Measurements from ENCODE around the gene THAP8. TPM values are rescaled to one million over a fixed set of nuclear protein-coding genes. Genes with fewer than 3 reads are reported as not detected.

The THAP8 gene
- total RNA-seq, 2 donors from 2014 or later = 1.1 to 1.3 TPM

DNA sequence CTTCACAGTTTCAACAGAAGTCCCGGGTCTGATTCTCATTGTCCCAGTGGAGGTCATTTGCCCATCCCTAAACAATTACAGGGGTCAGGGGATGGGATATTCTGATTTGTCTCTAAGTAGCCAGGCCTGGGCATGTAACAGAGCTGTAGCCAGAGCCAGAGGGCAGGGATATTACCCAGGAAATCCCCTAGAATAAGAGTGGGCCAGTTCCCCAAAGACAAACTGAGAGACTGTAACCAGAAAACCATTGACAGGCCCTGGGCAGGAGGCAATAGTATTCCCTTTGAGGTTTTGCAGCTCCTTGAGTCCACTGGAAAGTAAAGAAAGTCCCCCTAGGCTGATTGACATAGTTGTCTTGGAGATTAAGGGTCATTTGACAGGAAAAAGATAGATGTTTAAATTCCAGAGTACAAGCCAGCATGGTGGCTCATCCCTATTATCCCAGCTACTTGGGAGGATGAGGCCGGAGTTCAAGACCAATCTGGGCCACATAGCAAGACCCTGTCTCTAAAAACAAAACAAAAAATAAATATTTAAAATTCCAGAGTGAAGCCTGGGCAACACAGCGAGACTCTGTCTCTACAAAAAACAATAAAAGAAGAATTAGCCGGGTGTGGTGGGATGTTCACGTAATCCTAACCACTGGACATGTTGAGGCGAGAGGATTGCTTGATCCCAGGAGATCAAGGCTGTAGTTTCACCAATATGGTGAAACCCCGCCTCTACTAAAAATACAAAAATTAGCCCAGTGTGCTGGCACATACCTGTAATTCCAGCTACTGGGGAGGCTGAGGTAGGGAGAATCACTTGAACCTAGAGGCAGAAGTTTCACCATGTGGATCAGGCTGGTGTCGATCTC, 60.9 kb downstream of the THAP8 start:
- Mint-ChIP-seq H3K4me3 (no peak overlapping the region), H3K4me1 (ENCODE audit: low read depth) (peaks cover 33% of the 10 kb centered on the region), H3K9me3 (peaks cover 0 to 1% of the 10 kb centered on the region in 2 donors), H3K36me3 (ENCODE audit: insufficient read depth in 2 of 2) (peaks cover 0 to 6% of the 10 kb centered on the region in 2 donors), H3K27ac (no peak overlapping the region), H3K27me3 (ENCODE audit: low read depth) (peaks cover 1% of the 10 kb centered on the region)
- DNase-seq = no peak
- ATAC-seq (replicated peaks in 1 of 2) = no peak

DNA sequence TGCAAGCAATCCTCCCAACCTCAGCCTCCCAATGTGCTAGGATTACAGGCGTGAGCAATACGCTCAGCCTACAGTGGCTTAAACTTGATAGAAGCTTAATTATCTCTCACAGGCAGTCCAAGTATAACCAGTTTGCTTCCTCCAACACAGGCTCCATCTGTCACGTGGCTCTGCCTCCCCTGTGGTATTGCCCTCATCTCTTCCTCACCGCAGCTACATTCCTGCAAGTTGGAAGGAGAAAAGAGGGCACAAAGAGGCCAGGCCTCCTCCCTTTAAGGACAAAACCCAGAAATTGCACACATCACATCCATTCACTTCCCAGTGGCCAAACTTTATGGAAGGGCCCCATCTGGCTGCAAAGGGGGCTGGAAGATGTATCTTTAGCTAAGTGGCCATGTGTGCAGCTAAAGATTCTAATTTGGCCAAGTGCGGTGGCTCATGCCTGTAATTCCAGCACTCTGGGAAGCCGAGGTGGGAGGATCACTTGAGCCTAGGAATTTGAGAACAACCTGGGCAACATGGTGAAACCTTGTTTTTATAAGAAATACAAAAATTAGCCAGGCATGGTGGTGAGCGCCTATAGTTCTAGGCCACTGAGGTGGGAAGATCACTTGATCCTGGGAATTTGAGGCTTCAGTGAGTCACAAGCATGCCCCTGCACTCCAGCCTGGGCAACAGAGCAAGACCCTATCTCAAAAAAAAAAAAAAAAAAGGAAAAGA, 62.2 kb downstream of the THAP8 start:
- peaks cover 0 to 1% of the 10 kb centered on the region in 2 donors for H3K9me3 Mint-ChIP-seq
- DNase-seq = no peak
- peaks cover 25% of the 10 kb centered on the region for H3K4me1 Mint-ChIP-seq (ENCODE audit: low read depth)
- no peak overlapping the region for H3K27ac Mint-ChIP-seq
- no peak overlapping the region for H3K4me3 Mint-ChIP-seq
- peaks cover 10% of the 10 kb centered on the region for H3K27me3 Mint-ChIP-seq (ENCODE audit: low read depth)
- ATAC-seq (replicated peaks in 1 of 2) = no peak
- peaks cover 0 to 4% of the 10 kb centered on the region in 2 donors for H3K36me3 Mint-ChIP-seq (ENCODE audit: insufficient read depth in 2 of 2)

GRCh38 chr19:35990771-35991730, 63.0 kb downstream of the THAP8 start:
- peaks cover 0 to 2% of the 10 kb centered on the region in 2 donors for H3K36me3 Mint-ChIP-seq (ENCODE audit: insufficient read depth in 2 of 2)
- no peak overlapping the region for H3K4me3 Mint-ChIP-seq
- H3K9me3 Mint-ChIP-seq = peaks cover 0 to 1% of the 10 kb centered on the region in 2 donors
- DNase-seq = no peak
- H3K27me3 Mint-ChIP-seq (ENCODE audit: low read depth) = peaks cover 18% of the 10 kb centered on the region
- no peak overlapping the region for H3K27ac Mint-ChIP-seq
- ATAC-seq (replicated peaks in 1 of 2) = no peak
- H3K4me1 Mint-ChIP-seq (ENCODE audit: low read depth) = peaks cover 24% of the 10 kb centered on the region

GRCh38 chr19:35990156-35990555, 63.9 kb downstream of the THAP8 start:
- Mint-ChIP-seq H3K4me1 (ENCODE audit: low read depth) (peaks cover 19% of the 10 kb centered on the region), H3K27me3 (ENCODE audit: low read depth) (peaks cover 27% of the 10 kb centered on the region), H3K36me3 (ENCODE audit: insufficient read depth in 2 of 2) (peaks cover 0 to 2% of the 10 kb centered on the region in 2 donors), H3K9me3 (peaks cover 0 to 3% of the 10 kb centered on the region in 2 donors), H3K27ac (no peak overlapping the region), H3K4me3 (no peak overlapping the region)
- ATAC-seq (replicated peaks in 1 of 2) (no peak), DNase-seq (no peak)

GRCh38 chr19:35988824-35989223, 65.3 kb downstream of the THAP8 start:
- Mint-ChIP-seq H3K27me3 (ENCODE audit: low read depth) (peaks cover 40% of the 10 kb centered on the region), H3K36me3 (ENCODE audit: insufficient read depth in 2 of 2) (no peaks in the 10 kb centered on the region), H3K27ac (no peak overlapping the region), H3K4me1 (ENCODE audit: low read depth) (peaks cover 8% of the 10 kb centered on the region), H3K4me3 (no peak overlapping the region), H3K9me3 (peaks cover 0 to 3% of the 10 kb centered on the region in 2 donors)
- ATAC-seq (replicated peaks in 1 of 2) (no peak), DNase-seq (no peak)

DNA sequence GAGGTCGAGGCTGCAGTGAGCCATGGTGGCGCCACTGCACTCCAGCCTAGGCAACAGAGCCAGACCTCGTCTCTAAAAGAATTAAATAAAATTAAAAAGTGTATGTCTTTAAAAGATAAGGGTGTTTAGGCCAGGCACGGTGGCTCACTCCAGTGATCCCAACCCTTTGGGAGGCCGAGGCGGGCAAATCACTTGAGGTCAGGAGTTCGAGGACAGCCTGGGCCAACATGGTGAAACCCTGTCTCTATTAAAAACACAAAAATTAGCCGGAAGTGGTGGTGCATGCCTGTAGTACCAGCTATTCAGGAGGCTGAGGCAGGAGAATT, 66.6 kb downstream of the THAP8 start:
- Mint-ChIP-seq H3K27me3 (ENCODE audit: low read depth) (peaks cover 40% of the 10 kb centered on the region), H3K27ac (no peak overlapping the region), H3K36me3 (ENCODE audit: insufficient read depth in 2 of 2) (no peaks in the 10 kb centered on the region), H3K4me3 (peak overlapping the region in 1 of 2 donors; percentile 83), H3K9me3 (peaks cover 0 to 3% of the 10 kb centered on the region in 2 donors), H3K4me1 (ENCODE audit: low read depth) (peaks cover 8% of the 10 kb centered on the region)
- DNase-seq (no peak), ATAC-seq (replicated peaks in 1 of 2) (no peak)

GRCh38 chr19:35986664-35987570, 67.2 kb downstream of the THAP8 start:
- no peak overlapping the region for H3K27ac Mint-ChIP-seq
- H3K4me1 Mint-ChIP-seq (ENCODE audit: low read depth) = peaks cover 8% of the 10 kb centered on the region
- H3K27me3 Mint-ChIP-seq (ENCODE audit: low read depth) = peaks cover 40% of the 10 kb centered on the region
- H3K9me3 Mint-ChIP-seq = peaks cover 0 to 3% of the 10 kb centered on the region in 2 donors
- no peaks in the 10 kb centered on the region for H3K36me3 Mint-ChIP-seq (ENCODE audit: insufficient read depth in 2 of 2)
- peak overlapping the region; percentile 77 to 83 for H3K4me3 Mint-ChIP-seq
- DNase-seq (peak; percentile 19 to 22), ATAC-seq (replicated peaks in 1 of 2) (peak; percentile 72 to 73)

- H3K27me3 Mint-ChIP-seq (ENCODE audit: low read depth) = peaks cover 40% of the 10 kb centered on the region
- DNase-seq = no peak
- peaks cover 8% of the 10 kb centered on the region for H3K4me1 Mint-ChIP-seq (ENCODE audit: low read depth)
- no peak for ATAC-seq (replicated peaks in 1 of 2)
- no peak overlapping the region for H3K27ac Mint-ChIP-seq
- H3K4me3 Mint-ChIP-seq = peak overlapping the region; percentile 52 to 83
- H3K9me3 Mint-ChIP-seq = peaks cover 0 to 3% of the 10 kb centered on the region in 2 donors
- no peaks in the 10 kb centered on the region for H3K36me3 Mint-ChIP-seq (ENCODE audit: insufficient read depth in 2 of 2)
These were observed 68.0 kb downstream of the THAP8 start for GRCh38 chr19:35986111-35986510.

Other genes with a start within 250 kb of the THAP8 start
- not detected for gene PRODH2, start 241.4 kb downstream of the THAP8 start, total RNA-seq
- under 1 TPM; 0.22 to 0.74 TPM for gene NPHS1, start 201.8 kb downstream of the THAP8 start, total RNA-seq
- 1 to 10 TPM; 3.0 to 5.6 TPM for gene KIRREL2, start 197.4 kb downstream of the THAP8 start, total RNA-seq
- 1 to 10 TPM; 2.4 to 7.7 TPM for gene APLP1, start 185.7 kb downstream of the THAP8 start, total RNA-seq
- 10 to 100 TPM; 51.5 to 63.1 TPM for gene NFKBID, start 153.7 kb downstream of the THAP8 start, total RNA-seq
- gene HCST, start 151.8 kb downstream of the THAP8 start, total RNA-seq = 10 to 100 TPM; 56.1 to 71.9 TPM
- 1 to 10 TPM in 1 of 2 donors, not detected in 1; 1.3 TPM for gene TYROBP, start 146.0 kb downstream of the THAP8 start, total RNA-seq
- gene LRFN3, start 117.9 kb downstream of the THAP8 start, total RNA-seq = 1 to 10 TPM; 6.4 to 8.5 TPM
- gene SDHAF1, start 59.1 kb downstream of the THAP8 start, total RNA-seq = 10 to 100 TPM; 24.0 to 24.2 TPM
- gene SYNE4, start 45.5 kb downstream of the THAP8 start, total RNA-seq = 1 to 10 TPM; 3.3 to 4.8 TPM
- gene ALKBH6, start 40.1 kb downstream of the THAP8 start, total RNA-seq = 10 to 100 TPM; 46.8 to 55.9 TPM
- 1 to 10 TPM; 1.0 to 2.7 TPM for gene CLIP3, start 21.4 kb downstream of the THAP8 start, total RNA-seq
- 10 to 100 TPM; 19.8 to 21.6 TPM for gene WDR62, start 612 bp upstream of the THAP8 start, total RNA-seq
- gene OVOL3, start 56.9 kb upstream of the THAP8 start, total RNA-seq = under 1 TPM in 1 of 2 donors, not detected in 1; 0.39 TPM
- gene POLR2I, start 60.6 kb upstream of the THAP8 start, total RNA-seq = 10 to 100 TPM; 38.6 to 55.0 TPM
- 10 to 100 TPM; 86.2 to 86.8 TPM for gene TBCB, start 61.2 kb upstream of the THAP8 start, total RNA-seq
- 100 to 1,000 TPM; 361 to 382 TPM for gene CAPNS1, start 85.8 kb upstream of the THAP8 start, total RNA-seq
- gene COX7A1, start 98.2 kb upstream of the THAP8 start, total RNA-seq = not detected
- 1 to 10 TPM; 3.1 to 3.6 TPM for gene ZNF565, start 160.4 kb upstream of the THAP8 start, total RNA-seq
- 100 to 1,000 TPM; 115 to 121 TPM for gene ZNF146, start 160.8 kb upstream of the THAP8 start, total RNA-seq